Stomach (tissue), 4 donors: Measurements from ENCODE around the gene PI16.

Source experiments
- CTCF ChIP-seq, 7 experiments: fragments of 450-650 bp in 4 of 7; fragments of 200-600 bp in 3 of 7; sonication (generic) in 3 of 7; IDR thresholded peaks; one replicate each; pipeline ENCODE4 v1.5.1; 2016 to 2019; ENCODE audit warnings: antibody characterized with exemption in 7 of 7, control low read depth in 2 of 7, mild to moderate bottlenecking in 1 of 7
- POLR2A ChIP-seq, 4 donors: fragments of 450-650 bp; IDR thresholded peaks; one replicate each; pipeline ENCODE4 v1.6.1; 2016; ENCODE audit warnings: antibody characterized with exemption in 4 of 4, control low read depth in 2 of 4, mild to moderate bottlenecking in 1 of 4, moderate library complexity in 1 of 4

- no peak for TF ChIP-seq POLR2A (IDR thresholded peaks at IDR 0.05)
- no peak for TF ChIP-seq CTCF (IDR thresholded peaks at IDR 0.05)
Observed at GRCh38 chr6:37006793-37007339, 52.3 kb downstream of the PI16 start.
